Measurements from ENCODE around the gene BPNT1. TPM values are rescaled to one million over a fixed set of nuclear protein-coding genes. Genes with fewer than 3 reads are reported as not detected.

The BPNT1 gene
- total RNA-seq, 2 experiments from 2014 or later = 43.0 to 98.5 TPM

GRCh38 chr1:220099826-220100225 lies 10.2 kb upstream of the BPNT1 start:
- Histone ChIP-seq H3K4me2 (ENCODE audit: low read length) (no peak overlapping the region), H3K4me3 (ENCODE audit: low read depth, low read length, poor library complexity, severe bottlenecking) (no peak overlapping the region), H3K27ac (ENCODE audit: low read depth, low read length, poor library complexity, severe bottlenecking) (no peak overlapping the region), H3K36me3 (ENCODE audit: insufficient read depth, low read length) (peaks cover 80% of the 10 kb centered on the region), H3K9me3 (ENCODE audit: low read length) (no peaks in the 10 kb centered on the region), H3K79me2 (ENCODE audit: insufficient read depth, low read depth, low read length) (peaks cover 25% of the 10 kb centered on the region), H2AFZ (ENCODE audit: low read length) (no peak overlapping the region), H3K4me1 (ENCODE audit: insufficient read depth, low read length, poor library complexity, severe bottlenecking) (peaks cover 11% of the 10 kb centered on the region), H3K9me2 (ENCODE audit: insufficient read depth, low read length) (no peaks in the 10 kb centered on the region), H4K20me1 (ENCODE audit: insufficient read depth, low read length) (no peaks in the 10 kb centered on the region)
- DNase-seq (ENCODE audit: low spot score) = no peak
- CTCF ChIA-PET (ENCODE audit: unreplicated experiment) = no interaction called here
- BruUV-seq (replicated peaks) = no TSS peak
- intact Hi-C loops (cut with micrococcal nuclease; ENCODE audit: unreplicated experiment) = no loop called here
- TF ChIP-seq CTCF (conservative IDR thresholded peaks at IDR 0.05; ENCODE audit: low read length) (no peak), EZH2phosphoT487 (IDR thresholded peaks at IDR 0.05; ENCODE audit: borderline replicate concordance, low read depth, low read length) (no peak)
- POLR2A ChIA-PET = interaction anchor here (0.8 kb wide), 1 partner anchor 10 kb away, joined by 7 read pairs; the partner anchor contains the start of gene BPNT1

GRCh38 chr1:220094016-220094911 lies 4.7 kb upstream of the BPNT1 start, which contains the start of gene IARS2:
TSS of gene IARS2 (plus strand) at chr1:220094132. CDS start at chr1:220094217, 85 bp downstream.
- H3K9me2 ChIP-seq (ENCODE audit: insufficient read depth, low read length) = no peaks in the 10 kb centered on the region
- TF ChIP-seq EZH2phosphoT487 (IDR thresholded peaks at IDR 0.05; ENCODE audit: borderline replicate concordance, low read depth, low read length) = no peak
- no peak for TF ChIP-seq CTCF (conservative IDR thresholded peaks at IDR 0.05; ENCODE audit: low read length)
- peak within 1 kb of the TSS; percentile 47 for H3K27ac ChIP-seq (ENCODE audit: low read depth, low read length, poor library complexity, severe bottlenecking)
- peaks cover 29% of the 10 kb centered on the region for H3K79me2 ChIP-seq (ENCODE audit: insufficient read depth, low read depth, low read length)
- H3K36me3 ChIP-seq (ENCODE audit: insufficient read depth, low read length) = peaks cover 26% of the 10 kb centered on the region
- peak within 1 kb of the TSS; percentile 87 for H3K4me3 ChIP-seq (ENCODE audit: low read depth, low read length, poor library complexity, severe bottlenecking)
- H3K4me2 ChIP-seq (ENCODE audit: low read length) = peak within 1 kb of the TSS; percentile 89
- ChIA-PET POLR2A (interaction anchor here (0.6 to 1.6 kb wide), 6 partner anchors 9 to 1971 kb away, joined by 3 to 7 read pairs (median 4); no protein-coding TSS in a partner anchor), CTCF (ENCODE audit: unreplicated experiment) (interaction anchor here (0.6 kb wide), 1 partner anchor 21 kb away, joined by 3 read pairs; no protein-coding TSS in a partner anchor)
- H3K4me1 ChIP-seq (ENCODE audit: insufficient read depth, low read length, poor library complexity, severe bottlenecking) = peaks cover 25% of the 10 kb centered on the region
- no TSS peak for BruUV-seq (replicated peaks)
- intact Hi-C loops (cut with micrococcal nuclease; ENCODE audit: unreplicated experiment) = loop anchor here (5.0 kb wide), 1 partner anchor 1807 kb away; the partner anchor contains the start of gene RRP15
- peak; percentile 92 for DNase-seq (ENCODE audit: low spot score)
- no peaks in the 10 kb centered on the region for H3K9me3 ChIP-seq (ENCODE audit: low read length)
- H4K20me1 ChIP-seq (ENCODE audit: insufficient read depth, low read length) = no peaks in the 10 kb centered on the region
- peak within 1 kb of the TSS; percentile 82 for H2AFZ ChIP-seq (ENCODE audit: low read length)

Measured in OCI-LY7 (cell line).